ENCODE measurements around the gene CHST12. TPM values are rescaled to one million over a fixed set of nuclear protein-coding genes. Genes with fewer than 3 reads are reported as not detected.

CHST12 gene
- total and polyA plus RNA-seq, 2 of the 4 experiments (the other 2 are of a cell fraction): 3.8 to 27.0 TPM

- no peak for ATAC-seq (ENCODE audit: low read depth)
- no peaks in the 10 kb centered on the region for H3K79me1 ChIP-seq (ENCODE audit: low read depth in 1 of 2, low read length in 2 of 2)
- no peak overlapping the region for H2AK9ac ChIP-seq (replicated peaks; ENCODE audit: low read depth, low read length, poor library complexity)
- no peak for DNase-seq
- no TSS peak for BruUV-seq (replicated peaks)
- no peak overlapping the region for H3K18ac ChIP-seq (ENCODE audit: low read depth, low read length)
- H3K36me3 ChIP-seq (ENCODE audit: control insufficient read depth, insufficient read depth, low read length): no peaks in the 10 kb centered on the region
- no peak overlapping the region for H3K23ac ChIP-seq (ENCODE audit: low read depth, low read length)
- H3K4me2 ChIP-seq (ENCODE audit: low read depth, low read length): no peak overlapping the region
- 0 out of 2 replicates have a peak, but pooled peaks cover under 1% of the 10 kb centered on the region for H3K9me1 ChIP-seq (ENCODE audit: insufficient read depth, low read length)
- H2BK120ac ChIP-seq (ENCODE audit: low read depth, low read length): no peak overlapping the region
- no peak overlapping the region for H3K56ac ChIP-seq (ENCODE audit: extremely low read depth, insufficient read depth, low read length)
- no peaks in the 10 kb centered on the region for H3K4me1 ChIP-seq (ENCODE audit: control insufficient read depth, insufficient read depth, low read length)
- H3K14ac ChIP-seq (replicated peaks; ENCODE audit: low read depth, low read length): no peak overlapping the region
- no CpG with 5 or more reads among the region's 14 CpGs for WGBS, 2 experiments (ENCODE audit: extremely low coverage in 2 of 2, insufficient read length in 1 of 2)
- CTCF ChIA-PET: interaction anchor here (0.7 to 0.8 kb wide), 2 partner anchors 9 to 18 kb away, joined by 3 read pairs; no protein-coding TSS in a partner anchor
- no peak overlapping the region for H2AFZ ChIP-seq (replicated peaks; ENCODE audit: low read length, poor library complexity)
- H2BK5ac ChIP-seq (ENCODE audit: low read depth, low read length, poor library complexity, severe bottlenecking): no peak overlapping the region
- no peak overlapping the region for H4K8ac ChIP-seq (ENCODE audit: low read depth in 2 of 2, low read length in 2 of 2)
- no peak overlapping the region for H3K9ac ChIP-seq (ENCODE audit: low read depth, low read length)
- no peak overlapping the region for H2BK20ac ChIP-seq (ENCODE audit: low read depth, low read length)
- H2BK15ac ChIP-seq (ENCODE audit: low read depth, low read length): no peak overlapping the region
- no peak overlapping the region for H4K91ac ChIP-seq (ENCODE audit: insufficient read depth, low read depth, low read length)
- dilution Hi-C loops (cut with HindIII; ENCODE audit: low sequenced_read_pairs, unreplicated experiment): no loop called here
- in situ Hi-C loops (cut with MboI; ENCODE audit: low sequenced_read_pairs): no loop called here
- no peak overlapping the region for H3K27ac ChIP-seq (ENCODE audit: insufficient read depth, low read length)
- peaks cover 3% of the 10 kb centered on the region; the same call in 1 of the 2 replicates for H3K27me3 ChIP-seq (ENCODE audit: control insufficient read depth, insufficient read depth, low read length)
- intact Hi-C loops (cut with micrococcal nuclease): no loop called here
- POLR2A ChIA-PET (ENCODE audit: unreplicated experiment): no interaction called here
- H3K4me3 ChIP-seq (ENCODE audit: insufficient read depth, low read depth, low read length): no peak overlapping the region
- no peak overlapping the region for H4K5ac ChIP-seq (ENCODE audit: low read depth, low read length)
- TF ChIP-seq MAZ (IDR thresholded peaks at IDR 0.05; ENCODE audit: borderline replicate concordance, low read depth, low read length) (no peak), RFX5 (IDR thresholded peaks at IDR 0.05; ENCODE audit: low read depth, low read length) (no peak), FOS (IDR thresholded peaks at IDR 0.05; ENCODE audit: low read depth, low read length) (no peak), CHD1 (IDR thresholded peaks at IDR 0.05; ENCODE audit: low read depth, low read length) (no peak)
- no peak overlapping the region for H2AK5ac ChIP-seq (ENCODE audit: low read depth, low read length)
- H3K9me3 ChIP-seq (ENCODE audit: control insufficient read depth, insufficient read depth, low read length): peaks cover 4% of the 10 kb centered on the region; the same call in 1 of the 2 replicates
- no peaks in the 10 kb centered on the region for H4K20me1 ChIP-seq (ENCODE audit: insufficient read depth, low read length)
- H3K4ac ChIP-seq (ENCODE audit: low read depth, low read length): no peak overlapping the region
Observed at GRCh38 chr7:2487586-2488271, 84.3 kb downstream of the CHST12 start.

Measured in IMR-90 (cell line).